CD8-positive, alpha-beta memory T cell (primary cell): ENCODE data around the gene PTK6. TPM values are rescaled to one million over a fixed set of nuclear protein-coding genes. Genes with fewer than 3 reads are reported as not detected.

Experiments used
- CTCF ChIA-PET: fragments of 350-600 bp; sonication (Branson Sonifier 250); formaldehyde crosslinking; loops from one replicate; lab custom pipeline; 2021; ENCODE audit warnings: antibody characterized with exemption; lab: Charles Lee
- POLR2A ChIA-PET: fragments of 350-600 bp; sonication (Branson Sonifier 250); formaldehyde crosslinking; loops from one replicate; lab custom pipeline; 2021; ENCODE audit warnings: antibody characterized with exemption; lab: Charles Lee
- DNase-seq, 5 donors: peaks; one replicate each; pipeline versions ENCODE4 v3.0.0 to v3.0.0-alpha.2; 2020 to 2022; ENCODE audit warnings: mixed read lengths in 1 of 5
- H3K27ac ChIP-seq: one replicate; pipeline ENCODE4 v1.7.0; 2013; ENCODE audit warnings: low read depth, mild to moderate bottlenecking, low read length, moderate library complexity
- H3K27me3 ChIP-seq: 2 replicates; pipeline ENCODE4 v1.7.0; 2013; ENCODE audit warnings: low read length, mild to moderate bottlenecking; ENCODE audit not compliant: insufficient read depth, poor library complexity, severe bottlenecking
- H3K36me3 ChIP-seq: 2 replicates; pipeline ENCODE4 v1.7.0; 2013; ENCODE audit warnings: mild to moderate bottlenecking, low read length, moderate library complexity; ENCODE audit not compliant: insufficient read depth
- H3K4me1 ChIP-seq: 2 replicates; pipeline ENCODE4 v1.7.0; 2013; ENCODE audit warnings: mild to moderate bottlenecking, low read length, moderate library complexity; ENCODE audit not compliant: insufficient read depth
- H3K4me3 ChIP-seq: 2 replicates; pipeline ENCODE4 v1.7.0; 2013; ENCODE audit warnings: mild to moderate bottlenecking, low read length
- H3K9me3 ChIP-seq: 2 replicates; pipeline ENCODE4 v1.7.0; 2013; ENCODE audit warnings: mild to moderate bottlenecking, low read length
- H3K27ac Mint-ChIP-seq, 8 donors: one replicate each; pipeline ENCODE4 v1.8.0; 2020 to 2021; ENCODE audit warnings: mixed read lengths in 8 of 8, mild to moderate bottlenecking in 6 of 8, inconsistent platforms in 3 of 8, moderate library complexity in 3 of 8
- H3K27me3 Mint-ChIP-seq, 2 donors: one replicate each; pipeline ENCODE4 v1.8.0; 2020 to 2021; ENCODE audit warnings: mixed read lengths in 2 of 2, mild to moderate bottlenecking in 1 of 2, moderate library complexity in 1 of 2
- H3K36me3 Mint-ChIP-seq, 3 donors: one replicate each; pipeline ENCODE4 v1.8.0; 2020 to 2021; ENCODE audit warnings: mixed read lengths in 3 of 3, inconsistent platforms in 1 of 3, mild to moderate bottlenecking in 1 of 3
- H3K4me1 Mint-ChIP-seq, 3 donors: one replicate each; pipeline ENCODE4 v1.8.0; 2020 to 2021; ENCODE audit warnings: mixed read lengths in 3 of 3, inconsistent platforms in 1 of 3, mild to moderate bottlenecking in 1 of 3
- H3K4me3 Mint-ChIP-seq, 7 donors: one replicate each; pipeline ENCODE4 v1.8.0; 2020 to 2021; ENCODE audit warnings: mixed read lengths in 7 of 7, mild to moderate bottlenecking in 6 of 7, moderate library complexity in 4 of 7, inconsistent platforms in 2 of 7
- H3K9me3 Mint-ChIP-seq, 5 donors: one replicate each; pipeline ENCODE4 v1.8.0; 2020 to 2022; ENCODE audit warnings: mixed read lengths in 5 of 5, mild to moderate bottlenecking in 3 of 5, moderate library complexity in 2 of 5, inconsistent platforms in 1 of 5
- polyA plus RNA-seq: library from polyadenylated mRNA; unstranded; fragments of 300-500 nt; fragmentation: Illumina TruSeq; gene quantifications from one replicate; pipeline ENCODE4 v1.2.3, GENCODE V29; 2021
- total RNA-seq, 2 experiments: library from RNA; stranded (reverse); gene quantifications; one replicate each; pipeline ENCODE4 v1.2.3, GENCODE V29; 2021

The PTK6 gene
- total and polyA plus RNA-seq, 3 experiments from 2014 or later = 0.16 to 0.31 (median 0.18) TPM

- H3K9me3 ChIP-seq = no peaks in the 10 kb centered on the region
- H3K27me3 Mint-ChIP-seq = no peaks in the 10 kb centered on the region
Measured at GRCh38 chr20:63558804-63559484, 21.8 kb upstream of the PTK6 start.

GRCh38 chr20:63557481-63557891, 20.3 kb upstream of the PTK6 start:
- Mint-ChIP-seq H3K9me3 (no peaks in the 10 kb centered on the region), H3K4me1 (peaks cover 8 to 21% (median 10%) of the 10 kb centered on the region in 3 donors)

More at GRCh38 chr20:63558804-63559484, 21.8 kb upstream of the PTK6 start:
- CTCF ChIA-PET = no interaction called here
- H3K4me1 ChIP-seq = no peaks in the 10 kb centered on the region
- DNase-seq = peak in 1 of 5 donors; percentile 23
- H3K9me3 Mint-ChIP-seq = no peaks in the 10 kb centered on the region
- H3K4me3 ChIP-seq = no peak overlapping the region
- no peaks in the 10 kb centered on the region for H3K36me3 ChIP-seq
- H3K36me3 Mint-ChIP-seq = peaks cover 0 to 24% (median 2%) of the 10 kb centered on the region in 3 donors
- H3K27ac Mint-ChIP-seq = no peak overlapping the region
- H3K27me3 ChIP-seq = no peaks in the 10 kb centered on the region
- no peak overlapping the region for H3K27ac ChIP-seq
- H3K4me3 Mint-ChIP-seq = no peak overlapping the region
- POLR2A ChIA-PET = no interaction called here
- peaks cover 0 to 11% (median 2%) of the 10 kb centered on the region in 3 donors for H3K4me1 Mint-ChIP-seq

GRCh38 chr20:63556873-63557478, 19.8 kb upstream of the PTK6 start:
- CTCF ChIA-PET = interaction anchor here (1.8 kb wide), 1 partner anchor 19 kb away, joined by 8 read pairs; the partner anchor contains the start of gene PTK6

More at GRCh38 chr20:63557481-63557891, 20.3 kb upstream of the PTK6 start:
- H3K27ac Mint-ChIP-seq = peak overlapping the region in 1 of 8 donors; percentile 48
- CTCF ChIA-PET = interaction anchor here (1.8 kb wide), 1 partner anchor 20 kb away, joined by 8 read pairs; the partner anchor contains the start of gene PTK6
- Histone ChIP-seq H3K27me3 (no peaks in the 10 kb centered on the region), H3K27ac (no peak overlapping the region), H3K4me1 (peaks cover 8% of the 10 kb centered on the region), H3K4me3 (no peak overlapping the region), H3K36me3 (no peaks in the 10 kb centered on the region), H3K9me3 (no peaks in the 10 kb centered on the region)
- POLR2A ChIA-PET = interaction anchor here (1.2 kb wide), 1 partner anchor 96 kb away, joined by 3 read pairs; the partner anchor contains the start of gene STMN3
- H3K36me3 Mint-ChIP-seq = peaks cover 0 to 24% (median 2%) of the 10 kb centered on the region in 3 donors
- H3K27me3 Mint-ChIP-seq = peaks cover 0 to 2% of the 10 kb centered on the region in 2 donors
- no peak for DNase-seq
- no peak overlapping the region for H3K4me3 Mint-ChIP-seq

GRCh38 chr20:63555661-63556381, 18.6 kb upstream of the PTK6 start:
- no peaks in the 10 kb centered on the region for H3K27me3 ChIP-seq
- H3K9me3 ChIP-seq = no peaks in the 10 kb centered on the region
- peaks cover 0 to 16% (median 2%) of the 10 kb centered on the region in 3 donors for H3K36me3 Mint-ChIP-seq
- peak overlapping the region in 1 of 7 donors; percentile 27 for H3K4me3 Mint-ChIP-seq
- peaks cover 2 to 5% of the 10 kb centered on the region in 2 donors for H3K27me3 Mint-ChIP-seq
- H3K9me3 Mint-ChIP-seq = no peaks in the 10 kb centered on the region
- POLR2A ChIA-PET = no interaction called here
- H3K4me1 Mint-ChIP-seq = peaks cover 13 to 30% (median 14%) of the 10 kb centered on the region in 3 donors
- no peaks in the 10 kb centered on the region for H3K36me3 ChIP-seq
- H3K27ac Mint-ChIP-seq = peak overlapping the region in 1 of 8 donors; percentile 41
- H3K4me1 ChIP-seq = peaks cover 16% of the 10 kb centered on the region
- DNase-seq = no peak
- CTCF ChIA-PET = interaction anchor here (1.8 kb wide), 2 partner anchors 11 to 18 kb away, joined by 7 to 8 read pairs; partner anchors contain the start of gene PTK6
- no peak overlapping the region for H3K4me3 ChIP-seq
- H3K27ac ChIP-seq = no peak overlapping the region

More at GRCh38 chr20:63556873-63557478, 19.8 kb upstream of the PTK6 start:
- Mint-ChIP-seq H3K27me3 (peaks cover 0 to 2% of the 10 kb centered on the region in 2 donors), H3K9me3 (no peaks in the 10 kb centered on the region), H3K36me3 (peaks cover 0 to 23% (median 2%) of the 10 kb centered on the region in 3 donors), H3K27ac (peak overlapping the region in 2 of 8 donors; percentile 48 to 79), H3K4me3 (no peak overlapping the region), H3K4me1 (peaks cover 10 to 25% (median 11%) of the 10 kb centered on the region in 3 donors)
- POLR2A ChIA-PET = interaction anchor here (1.2 kb wide), 1 partner anchor 96 kb away, joined by 3 read pairs; the partner anchor contains the start of gene STMN3
- Histone ChIP-seq H3K4me1 (peaks cover 14% of the 10 kb centered on the region), H3K36me3 (no peaks in the 10 kb centered on the region), H3K27me3 (no peaks in the 10 kb centered on the region), H3K27ac (no peak overlapping the region), H3K9me3 (no peaks in the 10 kb centered on the region), H3K4me3 (no peak overlapping the region)
- no peak for DNase-seq

- CTCF ChIA-PET = interaction anchor here (0.9 to 1.8 kb wide), 3 partner anchors 13 to 17 kb away, joined by 3 to 7 read pairs (median 3); partner anchors contain the start of gene PTK6
- peak in 1 of 5 donors; percentile 37 for DNase-seq
- Histone ChIP-seq H3K36me3 (no peaks in the 10 kb centered on the region), H3K27ac (no peak overlapping the region), H3K4me3 (no peak overlapping the region), H3K4me1 (peaks cover 16% of the 10 kb centered on the region), H3K9me3 (no peaks in the 10 kb centered on the region), H3K27me3 (no peaks in the 10 kb centered on the region)
- Mint-ChIP-seq H3K4me3 (peak overlapping the region; percentile 45 to 76 (median 72)), H3K27me3 (peaks cover 5 to 8% of the 10 kb centered on the region in 2 donors), H3K36me3 (peaks cover 0 to 8% (median 0%) of the 10 kb centered on the region in 3 donors), H3K27ac (peak overlapping the region in 6 of 8 donors; percentile 29 to 85 (median 62)), H3K4me1 (peaks cover 14 to 30% (median 14%) of the 10 kb centered on the region in 3 donors), H3K9me3 (no peaks in the 10 kb centered on the region)
- POLR2A ChIA-PET = interaction anchor here (1.1 kb wide), 1 partner anchor 72 kb away, joined by 3 read pairs; the partner anchor contains the start of gene GMEB2
Measured at GRCh38 chr20:63554361-63555278, 17.4 kb upstream of the PTK6 start.

- H3K27me3 Mint-ChIP-seq = peaks cover 9 to 13% of the 10 kb centered on the region in 2 donors
- Histone ChIP-seq H3K4me3 (peak within 1 kb of the TSS; percentile 61), H3K27me3 (no peaks in the 10 kb centered on the region), H3K27ac (peak within 1 kb of the TSS; percentile 38), H3K9me3 (no peaks in the 10 kb centered on the region), H3K4me1 (peaks cover 16% of the 10 kb centered on the region), H3K36me3 (no peaks in the 10 kb centered on the region)
- H3K4me3 Mint-ChIP-seq = peak within 1 kb of the TSS; percentile 74 to 89 (median 76)
- no peaks in the 10 kb centered on the region for H3K9me3 Mint-ChIP-seq
- ChIA-PET POLR2A (interaction anchor here (1.1 kb wide), 1 partner anchor 73 kb away, joined by 3 read pairs; the partner anchor contains the start of gene GMEB2), CTCF (interaction anchor here (0.9 to 1.3 kb wide), 2 partner anchors 17 to 18 kb away, joined by 3 read pairs; partner anchors contain the start of gene PTK6)
- H3K36me3 Mint-ChIP-seq = peaks cover 0 to 5% (median 0%) of the 10 kb centered on the region in 3 donors
- peak in 3 of 5 donors; percentile 42 to 70 (median 58) for DNase-seq
- peak within 1 kb of the TSS; percentile 47 to 96 (median 92) for H3K27ac Mint-ChIP-seq
- H3K4me1 Mint-ChIP-seq = peaks cover 14 to 34% (median 14%) of the 10 kb centered on the region in 3 donors
Measured at GRCh38 chr20:63553933-63554290, 16.7 kb upstream of the PTK6 start, which contains the start of gene FNDC11. Gene FNDC11, plus strand, starts transcription at chr20:63554159. Its CDS starts 1,505 bp downstream, at chr20:63555664.
